HG03439 (cell line): ENCODE results near the gene ZNF581.
A peak's percentile ranks its signal among the peaks of the same experiment; 100 is the strongest.

ENCODE experiments used
- ATAC-seq: cut with Tn5 transposase; IDR thresholded peaks from one replicate; pipeline ENCODE4 v1.9.1; 2021; ENCODE audit warnings: mild to moderate bottlenecking, moderate library complexity; ENCODE audit not compliant: unreplicated experiment

The ZNF581 gene

DNA sequence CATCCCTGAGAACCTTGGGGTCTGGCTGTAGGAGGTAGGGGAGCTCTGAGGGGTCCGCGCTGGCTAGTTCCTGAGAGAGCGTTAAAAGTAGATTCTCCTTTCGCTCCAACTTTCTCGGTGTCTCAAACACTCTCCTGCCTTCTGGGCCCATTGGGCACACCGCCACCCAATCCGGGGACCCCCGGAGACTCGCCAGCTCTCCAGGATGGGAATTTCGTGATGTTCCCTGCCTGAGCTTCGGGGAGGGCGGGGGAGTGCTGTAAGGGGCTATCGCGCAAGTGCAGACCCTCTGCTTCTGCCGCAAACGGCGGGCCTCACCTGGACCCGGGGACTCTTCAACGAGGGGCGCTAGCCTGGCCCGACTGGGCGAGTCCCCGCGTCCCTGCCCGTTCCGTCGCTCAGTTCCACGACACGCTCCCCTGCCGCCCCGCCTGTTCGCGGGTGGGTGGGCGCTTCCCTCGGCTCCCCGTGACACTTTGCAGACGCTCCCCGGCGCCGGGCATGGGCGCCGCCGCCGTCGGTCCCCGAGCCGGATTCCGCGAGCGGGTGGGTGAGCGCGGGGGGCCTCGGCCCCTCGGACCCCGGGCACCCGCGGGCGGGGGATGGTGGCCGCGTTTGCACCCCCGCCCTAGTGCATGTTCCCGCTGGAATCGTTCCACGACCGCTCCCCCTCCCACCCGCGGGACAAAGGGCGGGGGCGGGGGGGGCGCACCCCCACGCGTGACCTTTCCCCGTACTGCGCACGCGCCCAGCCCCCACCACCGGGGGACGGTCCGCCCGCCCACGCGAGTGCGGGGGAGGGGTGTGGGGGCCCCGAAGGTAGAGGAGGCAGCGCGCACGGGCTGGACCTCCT lies 4.5 kb downstream of the ZNF581 start, which contains the start of gene CCDC106:
Gene CCDC106, plus strand, starts transcription at position 481 of the 853 bp plus-strand sequence. CDS start 835 bp downstream, outside the sequence.
- no peak for ATAC-seq

DNA sequence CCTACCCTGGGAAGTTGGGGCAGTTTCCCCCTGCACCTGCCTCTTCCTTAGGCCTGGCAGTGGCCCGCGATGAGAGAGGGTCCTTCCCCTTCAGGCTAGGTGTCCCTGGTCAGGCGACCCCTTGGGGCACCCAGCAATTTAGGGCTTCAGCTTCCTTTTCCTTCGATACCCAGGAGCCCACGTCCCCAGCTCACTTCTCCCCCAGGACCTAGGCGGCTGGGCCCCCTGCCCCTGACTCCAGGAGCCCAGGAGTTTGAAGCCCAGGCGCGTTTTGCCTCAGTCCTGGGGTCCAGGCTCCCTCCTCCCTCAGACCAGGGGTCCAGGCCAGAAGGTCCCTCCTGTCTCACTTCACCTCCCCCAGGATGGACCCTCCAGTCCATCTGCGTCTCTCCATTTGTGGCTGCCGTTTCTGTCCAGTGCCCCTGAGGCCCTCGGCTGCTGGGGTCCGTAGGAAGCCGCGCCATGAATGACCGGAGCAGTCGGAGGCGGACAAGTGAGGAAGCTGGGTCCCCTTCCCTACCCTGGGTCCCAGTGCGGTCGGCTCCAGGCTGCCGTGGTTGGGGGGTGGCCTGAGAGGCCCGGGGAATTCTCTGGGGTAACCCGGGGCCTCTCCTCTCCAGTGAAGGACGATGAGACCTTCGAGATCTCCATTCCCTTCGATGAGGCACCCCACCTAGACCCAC lies 5.3 kb downstream of the ZNF581 start:
- ATAC-seq, result no peak

DNA sequence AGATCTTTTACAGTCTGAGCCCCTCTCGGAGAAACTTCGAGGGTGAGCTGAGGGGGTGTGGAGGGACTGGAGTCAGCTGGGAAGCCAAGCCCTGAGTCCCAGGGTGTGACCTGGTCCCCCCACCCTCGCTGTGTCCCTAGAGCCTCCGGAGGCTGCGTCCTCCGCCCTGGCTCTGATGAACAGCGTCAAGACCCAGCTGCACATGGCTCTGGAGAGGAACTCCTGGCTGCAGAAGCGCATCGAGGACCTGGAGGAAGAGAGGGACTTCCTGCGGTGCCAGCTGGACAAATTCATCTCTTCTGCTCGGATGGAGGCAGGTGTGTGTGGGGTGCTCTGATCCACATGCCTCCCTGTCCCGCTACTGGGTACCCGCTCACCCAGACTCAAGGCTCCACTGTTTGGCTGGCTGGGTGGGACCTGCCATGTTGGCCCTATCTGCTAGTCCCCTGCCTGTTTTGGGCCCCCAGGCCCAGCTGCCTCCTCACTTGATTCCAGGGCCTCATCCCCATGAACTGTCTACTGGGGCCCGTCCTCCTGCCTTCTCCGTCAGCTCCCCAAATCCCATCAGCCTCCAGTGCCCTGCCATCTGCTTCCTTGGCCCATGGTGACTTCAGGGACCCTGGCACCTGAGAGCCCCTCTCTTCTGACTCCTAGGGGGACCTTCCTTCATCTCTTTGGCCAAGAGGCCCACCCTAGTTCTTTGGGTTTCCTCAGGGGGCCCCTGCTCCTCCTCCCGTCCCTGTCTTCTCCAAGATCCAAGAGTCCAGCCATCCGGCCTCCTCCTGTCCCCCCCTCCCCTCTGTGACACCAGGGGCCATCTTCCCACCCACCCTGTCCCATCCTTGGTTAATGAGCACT lies 6.0 kb downstream of the ZNF581 start:
- no peak for ATAC-seq

DNA sequence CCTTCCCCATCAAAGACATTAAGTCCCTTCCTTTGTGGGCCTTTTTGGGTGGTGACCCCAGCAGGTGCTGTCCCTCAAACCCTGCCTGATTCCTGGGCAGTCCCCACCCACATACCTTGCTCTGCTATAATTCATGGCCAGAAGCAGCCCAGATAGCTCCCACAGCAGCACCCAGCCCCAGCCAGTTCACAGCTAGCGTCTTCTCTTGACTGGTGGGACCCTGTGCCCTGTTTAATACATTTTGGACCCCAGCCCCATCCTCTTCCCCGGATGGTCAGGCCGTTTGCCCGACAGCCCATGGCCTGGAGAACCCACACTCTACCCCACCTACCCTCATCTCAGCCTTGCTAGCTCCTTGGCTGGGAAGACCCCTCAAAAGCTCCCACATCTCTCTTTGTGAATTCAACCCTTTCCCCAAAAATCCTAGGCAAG lies 6.7 kb downstream of the ZNF581 start:
- ATAC-seq, result no peak

DNA sequence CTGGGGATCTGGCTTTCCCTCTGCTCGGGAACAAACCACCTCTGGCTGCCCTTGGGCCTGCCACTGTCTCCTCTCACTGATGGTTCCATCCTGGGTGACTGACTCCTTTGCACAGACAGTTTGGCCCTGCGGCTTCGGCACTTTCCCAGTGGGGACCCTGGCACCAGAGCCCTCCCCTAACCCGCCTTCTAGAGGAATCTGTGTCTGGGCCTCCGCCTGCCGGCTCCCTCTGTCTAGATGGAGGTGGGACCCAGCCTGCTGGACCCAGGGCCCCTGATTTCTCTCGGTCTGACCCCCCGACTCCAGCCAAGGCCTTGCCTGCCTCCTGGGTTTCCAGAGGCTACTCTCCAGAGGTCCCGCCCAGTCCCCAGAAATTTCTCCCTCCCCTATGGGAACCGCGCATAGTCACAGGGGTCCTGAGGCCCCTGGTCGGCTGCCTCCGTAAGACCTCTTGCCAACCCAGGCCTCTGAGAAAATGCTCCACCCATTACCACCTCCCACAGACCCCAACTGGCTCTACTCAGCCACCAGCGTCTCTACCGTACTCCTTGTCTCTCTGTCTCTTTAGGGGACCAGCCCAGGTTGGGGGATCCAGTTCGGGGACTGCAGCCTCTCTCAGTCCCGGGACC lies 7.3 kb downstream of the ZNF581 start:
- ATAC-seq, result no peak

DNA sequence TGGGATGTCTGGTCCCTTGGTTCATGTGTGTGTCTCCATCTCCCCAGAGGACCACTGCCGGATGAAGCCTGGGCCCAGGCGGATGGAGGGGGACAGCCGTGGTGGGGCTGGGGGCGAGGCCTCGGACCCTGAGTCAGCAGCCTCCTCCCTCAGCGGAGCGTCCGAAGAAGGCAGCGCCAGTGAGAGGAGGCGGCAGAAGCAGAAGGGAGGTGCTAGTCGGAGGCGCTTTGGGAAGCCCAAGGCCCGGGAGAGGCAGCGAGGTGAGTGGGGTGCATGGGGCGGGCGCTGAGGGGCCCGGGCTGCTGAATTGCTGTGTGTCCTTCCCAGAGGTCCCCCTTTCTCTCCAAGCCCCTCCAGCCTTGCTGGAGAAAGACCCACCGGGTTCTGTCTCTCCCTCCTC lies 7.8 kb downstream of the ZNF581 start:
- ATAC-seq, result no peak

DNA sequence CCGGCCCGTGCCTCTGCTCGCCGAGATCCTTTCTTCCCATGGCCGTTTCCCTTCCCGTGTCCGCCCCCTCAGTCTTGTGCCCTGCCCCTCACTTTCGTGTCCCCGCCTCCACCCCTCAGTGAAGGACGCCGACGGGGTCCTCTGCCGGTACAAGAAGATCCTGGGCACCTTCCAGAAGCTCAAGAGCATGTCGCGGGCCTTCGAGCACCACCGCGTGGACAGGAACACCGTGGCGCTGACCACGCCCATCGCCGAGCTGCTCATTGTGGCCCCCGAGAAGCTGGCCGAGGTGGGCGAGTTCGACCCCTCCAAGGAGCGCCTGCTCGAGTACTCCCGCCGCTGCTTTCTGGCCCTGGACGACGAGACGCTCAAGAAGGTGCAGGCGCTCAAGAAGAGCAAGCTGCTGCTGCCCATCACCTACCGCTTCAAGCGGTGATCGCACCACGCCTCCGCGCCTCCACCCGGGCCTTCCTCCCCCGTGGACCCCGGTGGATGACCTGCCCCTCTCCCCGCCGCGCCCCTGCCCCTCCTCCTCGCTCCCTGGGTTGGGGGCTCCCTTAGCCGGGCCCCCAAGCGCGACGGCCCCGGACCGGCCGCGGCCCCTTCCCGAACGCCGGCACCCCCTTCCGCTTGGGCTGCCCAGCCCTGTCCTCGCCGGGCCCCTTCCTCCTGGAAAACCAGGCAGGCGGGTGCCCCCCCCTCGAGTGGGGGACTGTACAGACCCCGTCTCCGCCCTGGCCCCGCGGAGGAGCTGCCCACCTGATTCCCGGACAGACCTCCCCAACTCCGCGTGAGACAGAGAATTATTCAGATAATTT lies 9.1 kb downstream of the ZNF581 start:
- no peak for ATAC-seq

DNA sequence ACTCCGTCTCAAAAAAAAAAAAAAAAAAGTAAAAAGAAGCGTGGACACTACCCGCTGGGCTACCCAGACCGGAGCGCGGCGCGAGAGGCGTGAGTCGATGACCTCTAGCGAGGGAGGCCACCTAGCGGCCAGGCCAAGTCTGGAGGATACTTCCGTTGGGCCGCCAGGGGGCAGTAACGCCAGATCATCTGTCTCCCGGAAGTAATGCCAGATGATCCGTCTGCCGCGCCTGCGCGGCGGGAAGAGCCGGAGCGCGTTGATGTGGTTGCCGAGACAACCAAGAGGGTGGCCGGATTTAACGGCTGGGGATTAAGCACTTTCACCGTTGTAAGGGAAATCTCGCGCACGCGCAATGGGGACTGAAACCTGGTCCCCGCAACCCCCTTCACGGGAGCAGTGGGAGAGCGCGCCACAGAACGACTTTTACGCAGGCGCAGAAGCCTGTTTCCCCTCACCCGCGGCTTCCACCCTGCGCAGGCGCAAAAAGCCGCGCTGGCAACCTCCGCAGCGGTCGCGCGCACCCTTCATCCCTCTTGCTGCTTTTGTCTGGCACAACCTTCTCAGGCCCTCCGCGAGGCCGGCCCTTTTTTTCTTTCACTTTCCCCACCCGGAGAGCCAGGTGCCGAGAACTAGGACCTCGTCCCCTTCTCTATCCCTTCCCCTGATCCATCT lies 10.3 kb downstream of the ZNF581 start:
- ATAC-seq, result peak; percentile 43

DNA sequence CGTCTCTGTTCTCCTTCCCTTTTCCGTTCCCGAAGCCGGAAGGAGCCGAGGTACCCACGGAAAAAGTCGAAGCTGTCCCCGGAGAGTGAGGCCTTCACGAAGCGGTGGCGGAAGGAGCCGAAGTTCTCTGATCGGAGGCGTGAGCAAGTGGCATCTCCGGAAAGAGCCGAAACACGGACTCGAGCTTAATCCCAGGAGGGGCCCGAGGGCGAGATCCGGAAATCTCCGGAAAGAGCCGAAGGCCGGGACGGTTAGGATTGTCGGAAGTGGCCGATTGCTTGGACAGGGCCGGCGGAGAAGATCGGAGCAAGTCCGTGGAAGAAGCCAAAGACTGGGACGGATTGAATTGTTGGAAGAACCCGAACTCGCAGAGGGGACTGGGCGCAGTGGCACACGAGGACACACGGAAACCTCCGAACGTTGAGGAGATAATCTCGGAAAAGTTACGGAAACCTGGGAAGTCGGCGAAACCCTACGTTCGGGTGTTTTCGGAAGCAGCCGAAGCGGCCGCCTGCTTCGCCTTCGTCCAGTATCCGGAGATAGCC lies 10.9 kb downstream of the ZNF581 start:
- ATAC-seq, result peak; percentile 62

DNA sequence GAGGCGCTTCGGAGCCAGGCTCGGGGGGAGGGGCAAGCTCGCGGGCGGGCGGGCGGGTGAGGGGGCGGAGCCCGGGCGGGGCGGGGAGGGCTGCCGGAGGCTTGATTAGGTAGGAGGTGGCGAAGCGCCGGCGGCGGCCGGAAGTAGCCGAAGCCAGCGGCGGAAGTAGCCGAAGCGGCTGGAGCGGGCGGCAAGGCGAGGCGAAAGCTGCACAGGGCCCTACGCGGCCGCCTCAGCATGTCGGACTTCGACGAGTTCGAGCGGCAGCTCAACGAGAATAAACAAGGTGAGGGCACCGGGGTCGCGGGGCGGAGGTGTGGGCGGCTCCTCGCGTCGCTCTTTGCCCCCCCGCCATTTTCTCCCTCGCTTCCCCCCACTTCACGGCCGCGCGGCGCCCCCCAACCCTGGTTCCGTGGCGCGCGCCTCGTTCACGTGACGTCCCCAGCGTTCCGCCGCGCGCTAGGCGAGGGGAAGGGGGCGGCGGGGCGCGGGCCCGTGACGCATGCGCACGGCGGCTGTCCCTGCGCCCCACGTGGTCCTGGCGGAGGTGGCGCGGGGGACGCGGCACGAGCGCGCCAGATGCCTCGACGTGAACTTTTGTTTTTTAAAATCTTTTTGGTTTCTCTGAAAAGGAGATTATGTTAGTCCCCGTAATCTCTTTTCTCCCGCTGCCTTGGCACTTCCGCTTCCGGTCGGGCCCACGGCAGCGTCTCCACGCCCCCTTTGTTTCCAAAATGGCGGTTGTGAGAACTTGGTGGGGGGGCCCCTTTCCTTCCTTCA lies 11.6 kb downstream of the ZNF581 start, which contains the start of gene U2AF2:
Gene U2AF2, plus strand, starts transcription at position 168 of the 780 bp plus-strand sequence. Its CDS starts 70 bp downstream, at position 238.
- peak; percentile 26 for ATAC-seq

DNA sequence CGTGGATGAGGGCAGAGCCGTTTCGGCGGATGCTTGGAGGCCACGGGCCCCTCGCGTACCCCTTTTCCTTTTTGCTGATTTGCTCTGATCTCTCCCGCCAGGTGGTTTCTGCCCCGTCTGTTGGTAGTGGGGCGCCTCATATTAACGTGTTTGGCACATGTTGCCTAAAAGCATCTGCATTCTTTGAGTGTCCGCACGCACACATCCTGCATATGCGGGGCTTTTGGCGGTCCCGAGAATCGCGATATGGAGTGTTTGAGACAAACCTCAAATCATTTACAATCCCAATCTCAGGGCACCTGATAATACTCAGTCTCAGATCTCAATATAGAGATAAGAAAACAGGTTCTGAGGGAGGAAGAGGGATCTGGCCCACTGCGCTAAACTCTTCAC lies 12.2 kb downstream of the ZNF581 start:
- no peak for ATAC-seq

DNA sequence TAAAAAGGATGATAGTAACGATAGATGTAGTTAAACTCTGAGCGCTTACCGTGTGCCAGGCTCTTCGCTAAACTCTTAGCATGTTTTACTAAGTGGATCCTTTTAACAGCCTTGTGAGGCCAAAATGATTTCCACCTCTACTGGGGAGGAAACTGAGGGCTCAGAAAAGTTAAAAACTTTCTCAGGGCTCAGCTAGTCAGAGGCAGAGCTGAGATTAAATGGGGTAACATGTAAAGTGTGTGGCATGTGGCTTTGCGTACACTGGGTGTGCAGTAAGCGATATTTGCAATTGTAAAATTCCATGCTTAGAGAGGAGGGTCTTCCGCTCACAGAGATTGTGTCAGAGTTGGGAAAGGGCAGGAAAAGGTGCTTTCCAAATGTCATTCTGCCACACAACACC lies 13.1 kb downstream of the ZNF581 start:
- no peak for ATAC-seq

DNA sequence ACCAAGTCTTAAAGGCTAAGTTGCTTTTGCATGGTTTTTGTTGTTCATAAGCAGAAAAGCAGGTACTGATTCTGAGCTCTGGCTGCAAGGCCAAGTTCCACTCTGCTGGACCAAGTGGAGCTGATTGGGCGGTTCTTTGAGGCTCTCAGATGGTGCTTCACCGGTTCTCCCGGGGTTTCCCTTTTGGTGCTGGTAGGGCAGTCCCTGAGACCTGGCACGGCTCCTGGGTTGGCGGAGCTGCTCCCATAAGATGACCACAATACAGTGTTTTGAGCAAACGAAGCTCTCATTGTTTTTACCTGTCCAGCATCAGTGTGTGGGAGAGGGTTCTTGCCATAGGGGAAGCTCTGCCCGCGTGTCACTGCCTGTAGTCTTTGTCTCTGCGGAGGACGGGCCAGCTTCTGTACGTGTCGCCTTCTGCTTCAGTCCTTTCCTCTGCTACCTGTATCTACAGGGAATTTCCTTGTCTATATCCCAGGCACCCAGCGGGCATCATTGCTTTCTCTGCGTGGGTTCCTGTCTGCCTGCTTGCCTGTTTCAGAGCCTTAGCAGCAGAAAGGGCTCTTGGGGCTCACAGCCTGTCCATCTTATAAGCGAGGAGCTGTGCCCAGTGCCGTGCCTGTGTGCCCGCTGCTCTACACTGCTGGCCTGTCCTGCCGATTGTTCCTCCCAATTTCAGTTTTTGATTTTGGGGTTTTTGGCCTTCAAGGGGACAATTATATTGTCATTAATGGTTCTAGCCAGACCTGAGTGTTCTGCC lies 13.7 kb downstream of the ZNF581 start:
- no peak for ATAC-seq

DNA sequence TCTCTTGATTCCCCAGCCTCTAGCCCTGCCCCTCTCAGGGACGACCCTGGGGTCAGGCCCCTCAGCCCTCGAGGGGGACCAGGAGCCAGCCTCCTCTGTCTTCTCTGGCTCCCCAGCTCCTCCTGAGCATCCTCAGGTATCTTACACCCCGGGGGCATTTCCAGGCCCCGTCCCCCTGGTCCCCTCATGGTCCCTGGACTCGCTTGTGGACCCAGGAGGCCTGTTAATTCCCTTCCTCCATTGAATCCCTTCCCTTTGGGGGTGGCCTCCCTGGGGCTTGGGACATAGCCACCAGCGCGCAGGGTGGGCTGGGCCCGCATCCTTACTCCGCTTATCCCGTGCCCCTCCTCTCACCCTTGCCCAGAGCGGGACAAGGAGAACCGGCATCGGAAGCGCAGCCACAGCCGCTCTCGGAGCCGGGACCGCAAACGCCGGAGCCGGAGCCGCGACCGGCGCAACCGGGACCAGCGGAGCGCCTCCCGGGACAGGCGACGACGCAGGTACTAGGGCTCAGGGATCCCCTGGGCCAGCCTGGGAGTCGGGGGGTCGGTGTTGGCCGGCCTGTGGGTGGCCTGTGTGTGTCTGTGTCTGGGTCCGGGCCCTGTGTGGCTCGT lies 15.5 kb downstream of the ZNF581 start:
- ATAC-seq, result no peak

DNA sequence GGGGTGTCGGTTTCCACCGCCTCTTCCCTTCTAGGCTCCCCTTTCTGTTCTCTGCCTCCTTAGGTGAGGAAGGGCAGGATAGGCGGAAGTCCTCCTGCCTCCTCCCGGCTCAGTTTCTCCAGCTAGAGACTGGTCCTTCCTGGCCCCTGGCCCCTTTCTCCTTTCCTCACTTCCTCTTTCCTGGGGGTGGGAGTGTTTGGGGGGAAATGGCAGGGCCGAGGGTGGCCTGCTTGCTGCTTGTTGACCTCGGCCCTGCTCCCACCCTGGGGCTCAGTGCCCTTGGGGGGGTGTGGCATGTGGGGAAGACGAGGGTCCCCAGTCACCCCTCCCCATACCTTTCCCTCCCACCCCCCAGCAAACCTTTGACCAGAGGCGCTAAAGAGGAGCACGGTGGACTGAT lies 16.4 kb downstream of the ZNF581 start:
- ATAC-seq, result no peak

DNA sequence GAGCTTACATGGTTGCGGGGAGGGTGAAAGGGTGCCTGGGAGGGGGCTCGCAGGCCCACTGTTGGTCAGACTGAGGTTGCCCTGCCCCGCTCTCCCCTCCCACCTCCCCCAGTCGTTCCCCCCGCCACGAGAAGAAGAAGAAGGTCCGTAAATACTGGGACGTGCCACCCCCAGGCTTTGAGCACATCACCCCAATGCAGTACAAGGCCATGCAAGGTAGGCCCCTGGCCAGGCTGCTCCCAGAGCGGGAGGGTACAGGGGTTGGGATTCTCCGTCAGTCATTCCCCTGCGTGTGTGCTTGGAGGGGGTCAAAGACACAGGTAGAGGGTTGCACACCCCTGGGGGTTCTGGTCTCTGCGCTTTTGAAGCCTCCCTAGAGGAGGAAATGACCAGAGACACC lies 17.0 kb downstream of the ZNF581 start:
- ATAC-seq, result no peak

DNA sequence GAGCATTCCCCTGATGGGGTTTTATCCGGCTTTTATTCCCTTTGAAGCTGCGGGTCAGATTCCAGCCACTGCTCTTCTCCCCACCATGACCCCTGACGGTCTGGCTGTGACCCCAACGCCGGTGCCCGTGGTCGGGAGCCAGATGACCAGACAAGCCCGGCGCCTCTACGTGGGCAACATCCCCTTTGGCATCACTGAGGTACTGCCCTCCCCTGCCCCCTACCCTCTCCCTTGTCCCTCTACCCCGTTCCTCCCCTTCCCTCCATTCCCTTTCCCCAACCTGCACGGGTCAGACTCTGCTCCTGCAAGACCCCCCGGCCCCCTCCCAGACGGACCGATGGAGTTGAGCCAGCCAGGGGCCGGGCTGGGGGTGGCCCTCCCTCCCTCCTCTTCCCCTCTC lies 17.5 kb downstream of the ZNF581 start:
- ATAC-seq, result no peak
